ENCODE results near the gene LRRN3. TPM values are rescaled to one million over a fixed set of nuclear protein-coding genes. Genes with fewer than 3 reads are reported as not detected.
A peak's percentile ranks its signal among the peaks of the same experiment; 100 is the strongest.

Gene LRRN3
- total and polyA plus RNA-seq, 2 experiments from 2014 or later, result 0.40 TPM; not detected in 1

DNA sequence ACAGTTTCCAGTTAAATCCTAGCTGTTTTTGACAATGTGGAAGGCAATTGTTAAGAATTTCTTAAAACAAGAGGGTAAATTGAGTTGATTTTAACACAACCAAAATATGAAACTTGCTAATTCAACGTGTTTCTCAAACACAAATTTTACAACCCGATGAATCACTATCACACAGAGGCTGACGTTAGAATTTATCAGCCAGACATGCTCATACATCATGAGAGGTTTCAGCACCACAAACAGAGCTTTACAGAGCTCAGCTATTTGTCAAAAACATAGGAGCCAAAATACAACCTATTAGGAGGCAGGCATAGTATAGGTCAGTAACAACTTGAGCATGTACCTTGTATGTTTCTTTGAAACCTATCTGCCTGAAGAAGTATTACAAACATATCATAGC is 36.1 kb downstream of the LRRN3 start:
- Mint-ChIP-seq H3K9me3 (no peaks in the 10 kb centered on the region), H3K36me3 (ENCODE audit: low read depth) (no peaks in the 10 kb centered on the region), H3K4me3 (no peak overlapping the region), H3K4me1 (no peaks in the 10 kb centered on the region), H3K27me3 (ENCODE audit: insufficient read depth, low read depth, poor library complexity) (no peaks in the 10 kb centered on the region), H3K27ac (no peak overlapping the region)
- ATAC-seq (no peak), DNase-seq (ENCODE audit: low spot score) (no peak)
- no peaks in the 10 kb centered on the region for H3F3A ChIP-seq (replicated peaks; ENCODE audit: low read depth)
- H4K20me1 ChIP-seq (replicated peaks; ENCODE audit: insufficient read depth), result no peaks in the 10 kb centered on the region
- TF ChIP-seq REST (IDR thresholded peaks at IDR 0.05; ENCODE audit: unreplicated experiment) (peak; percentile 45), POLR2AphosphoS5 (IDR thresholded peaks at IDR 0.05; ENCODE audit: low read depth) (no peak)
- no peak overlapping the region for H3K4me3 ChIP-seq
- no peaks in the 10 kb centered on the region for H3K27me3 ChIP-seq (ENCODE audit: insufficient read depth)
- H3K79me2 ChIP-seq (replicated peaks; ENCODE audit: insufficient read depth), result no peaks in the 10 kb centered on the region
- H3K4me2 ChIP-seq, result no peak overlapping the region
- no peaks in the 10 kb centered on the region for H3K9me2 ChIP-seq (ENCODE audit: insufficient read depth)
- no peak overlapping the region for H2AFZ ChIP-seq
- no peaks in the 10 kb centered on the region for H3K4me1 ChIP-seq (ENCODE audit: insufficient read depth)
- no peak overlapping the region for H3K27ac ChIP-seq (ENCODE audit: low read depth)
- no peaks in the 10 kb centered on the region for H3K36me3 ChIP-seq (ENCODE audit: insufficient read depth)

- Histone ChIP-seq H3K79me2 (replicated peaks; ENCODE audit: insufficient read depth) (no peaks in the 10 kb centered on the region), H3K27ac (ENCODE audit: low read depth) (no peak overlapping the region), H3K4me3 (no peak overlapping the region), H3F3A (replicated peaks; ENCODE audit: low read depth) (no peaks in the 10 kb centered on the region), H3K4me2 (no peak overlapping the region), H3K4me1 (ENCODE audit: insufficient read depth) (no peaks in the 10 kb centered on the region), H4K20me1 (replicated peaks; ENCODE audit: insufficient read depth) (no peaks in the 10 kb centered on the region), H3K27me3 (ENCODE audit: insufficient read depth) (no peaks in the 10 kb centered on the region), H3K36me3 (ENCODE audit: insufficient read depth) (no peaks in the 10 kb centered on the region), H2AFZ (no peak overlapping the region), H3K9me2 (ENCODE audit: insufficient read depth) (no peaks in the 10 kb centered on the region)
- Mint-ChIP-seq H3K27me3 (ENCODE audit: insufficient read depth, low read depth, poor library complexity) (no peaks in the 10 kb centered on the region), H3K4me3 (no peak overlapping the region), H3K9me3 (no peaks in the 10 kb centered on the region), H3K4me1 (peaks cover 6% of the 10 kb centered on the region; the same call in 2 of the 3 replicates), H3K27ac (no peak overlapping the region), H3K36me3 (ENCODE audit: low read depth) (no peaks in the 10 kb centered on the region)
- DNase-seq (ENCODE audit: low spot score) (no peak), ATAC-seq (no peak)
- no peak for TF ChIP-seq CREB1 (CRISPR knock-in tag; IDR thresholded peaks at IDR 0.05; ENCODE audit: low read depth)
- TF ChIP-seq EZH2 (IDR thresholded peaks at IDR 0.05; ENCODE audit: low read depth, unreplicated experiment), result no peak
- no peak for TF ChIP-seq STAT1 (IDR thresholded peaks at IDR 0.05; ENCODE audit: unreplicated experiment)
- no peak for TF ChIP-seq POLR2AphosphoS5 (IDR thresholded peaks at IDR 0.05; ENCODE audit: low read depth)
- TF ChIP-seq, protein P1, sequence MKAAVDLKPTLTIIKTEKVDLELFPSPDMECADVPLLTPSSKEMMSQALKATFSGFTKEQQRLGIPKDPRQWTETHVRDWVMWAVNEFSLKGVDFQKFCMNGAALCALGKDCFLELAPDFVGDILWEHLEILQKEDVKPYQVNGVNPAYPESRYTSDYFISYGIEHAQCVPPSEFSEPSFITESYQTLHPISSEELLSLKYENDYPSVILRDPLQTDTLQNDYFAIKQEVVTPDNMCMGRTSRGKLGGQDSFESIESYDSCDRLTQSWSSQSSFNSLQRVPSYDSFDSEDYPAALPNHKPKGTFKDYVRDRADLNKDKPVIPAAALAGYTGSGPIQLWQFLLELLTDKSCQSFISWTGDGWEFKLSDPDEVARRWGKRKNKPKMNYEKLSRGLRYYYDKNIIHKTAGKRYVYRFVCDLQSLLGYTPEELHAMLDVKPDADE (IDR thresholded peaks at IDR 0.05), result no peak
- no peak for TF ChIP-seq NANOG (IDR thresholded peaks at IDR 0.05; ENCODE audit: borderline replicate concordance)
- no peak for TF ChIP-seq ZNF462 (CRISPR knock-in tag; IDR thresholded peaks at IDR 0.05)
Measured at GRCh38 chr7:111129435-111129834, 38.5 kb downstream of the LRRN3 start.

Measured in GM23338 (cell line).